Coronary artery (tissue), 2 donors: Measurements from ENCODE around the gene CAMSAP2.
A peak's percentile ranks its signal among the peaks of the same experiment; 100 is the strongest.

Experiments used
- DNase-seq: peaks from one replicate; pipeline ENCODE4 v3.0.0-alpha.2; 2017; ENCODE audit warnings: low spot score
- H3K27ac ChIP-seq, 2 donors: fragments of 200-600 bp; sonication (generic); one replicate each; pipeline ENCODE4 v1.5.1; 2016 to 2019
- H3K4me3 ChIP-seq: fragments of 200-600 bp; sonication (generic); 2 replicates; pipeline ENCODE4 v1.5.1; 2016; ENCODE audit warnings: mild to moderate bottlenecking, moderate library complexity
- TF ChIP-seq, protein P1 (sequence below): fragments of 200-600 bp; sonication (generic); IDR thresholded peaks from one replicate; pipeline ENCODE4 v1.5.1; 2019; ENCODE audit warnings: antibody characterized with exemption

CAMSAP2 gene, protein sequence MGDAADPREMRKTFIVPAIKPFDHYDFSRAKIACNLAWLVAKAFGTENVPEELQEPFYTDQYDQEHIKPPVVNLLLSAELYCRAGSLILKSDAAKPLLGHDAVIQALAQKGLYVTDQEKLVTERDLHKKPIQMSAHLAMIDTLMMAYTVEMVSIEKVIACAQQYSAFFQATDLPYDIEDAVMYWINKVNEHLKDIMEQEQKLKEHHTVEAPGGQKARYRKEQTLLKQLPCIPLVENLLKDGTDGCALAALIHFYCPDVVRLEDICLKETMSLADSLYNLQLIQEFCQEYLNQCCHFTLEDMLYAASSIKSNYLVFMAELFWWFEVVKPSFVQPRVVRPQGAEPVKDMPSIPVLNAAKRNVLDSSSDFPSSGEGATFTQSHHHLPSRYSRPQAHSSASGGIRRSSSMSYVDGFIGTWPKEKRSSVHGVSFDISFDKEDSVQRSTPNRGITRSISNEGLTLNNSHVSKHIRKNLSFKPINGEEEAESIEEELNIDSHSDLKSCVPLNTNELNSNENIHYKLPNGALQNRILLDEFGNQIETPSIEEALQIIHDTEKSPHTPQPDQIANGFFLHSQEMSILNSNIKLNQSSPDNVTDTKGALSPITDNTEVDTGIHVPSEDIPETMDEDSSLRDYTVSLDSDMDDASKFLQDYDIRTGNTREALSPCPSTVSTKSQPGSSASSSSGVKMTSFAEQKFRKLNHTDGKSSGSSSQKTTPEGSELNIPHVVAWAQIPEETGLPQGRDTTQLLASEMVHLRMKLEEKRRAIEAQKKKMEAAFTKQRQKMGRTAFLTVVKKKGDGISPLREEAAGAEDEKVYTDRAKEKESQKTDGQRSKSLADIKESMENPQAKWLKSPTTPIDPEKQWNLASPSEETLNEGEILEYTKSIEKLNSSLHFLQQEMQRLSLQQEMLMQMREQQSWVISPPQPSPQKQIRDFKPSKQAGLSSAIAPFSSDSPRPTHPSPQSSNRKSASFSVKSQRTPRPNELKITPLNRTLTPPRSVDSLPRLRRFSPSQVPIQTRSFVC (N-terminal part only)

DNA sequence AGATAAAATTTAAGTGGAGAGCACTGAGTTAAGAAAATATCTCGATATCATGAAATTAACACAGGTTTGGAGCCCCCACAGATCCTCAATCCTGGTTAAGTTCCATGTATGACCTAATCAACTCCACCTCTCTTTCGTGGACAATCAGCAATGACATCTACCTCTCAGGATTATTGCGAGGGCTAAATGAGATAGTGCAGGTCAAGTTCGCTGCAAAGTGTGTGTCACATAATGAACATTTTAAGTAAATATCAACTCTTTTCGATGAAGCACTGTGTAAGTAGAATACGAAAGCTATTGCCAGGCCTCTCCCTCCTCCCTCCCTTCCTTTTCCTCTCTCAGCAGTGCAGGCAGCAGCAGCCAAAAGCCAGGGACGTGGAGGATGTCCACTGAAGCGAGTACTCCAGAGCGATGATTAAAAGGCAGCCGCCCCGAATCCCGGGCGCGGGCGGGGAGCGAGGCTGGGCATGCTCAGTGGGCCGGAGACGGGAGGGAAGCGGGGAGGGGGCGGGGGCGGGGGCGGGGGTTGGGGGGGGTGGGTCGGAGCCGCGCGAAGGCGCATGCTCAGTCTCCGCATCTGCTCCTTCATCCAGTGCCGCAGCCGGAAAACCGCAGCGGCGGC lies at the start of gene CAMSAP2:
CAMSAP2 (plus strand) TSS at position 567 of the 622 bp plus-strand sequence. CDS start 935 bp downstream, outside the sequence.
- peak; percentile 95 for DNase-seq
- Histone ChIP-seq H3K4me3 (peak within 1 kb of the TSS; percentile 99), H3K27ac (peak within 1 kb of the TSS; percentile 97 to 100)
- TF ChIP-seq, protein P1, sequence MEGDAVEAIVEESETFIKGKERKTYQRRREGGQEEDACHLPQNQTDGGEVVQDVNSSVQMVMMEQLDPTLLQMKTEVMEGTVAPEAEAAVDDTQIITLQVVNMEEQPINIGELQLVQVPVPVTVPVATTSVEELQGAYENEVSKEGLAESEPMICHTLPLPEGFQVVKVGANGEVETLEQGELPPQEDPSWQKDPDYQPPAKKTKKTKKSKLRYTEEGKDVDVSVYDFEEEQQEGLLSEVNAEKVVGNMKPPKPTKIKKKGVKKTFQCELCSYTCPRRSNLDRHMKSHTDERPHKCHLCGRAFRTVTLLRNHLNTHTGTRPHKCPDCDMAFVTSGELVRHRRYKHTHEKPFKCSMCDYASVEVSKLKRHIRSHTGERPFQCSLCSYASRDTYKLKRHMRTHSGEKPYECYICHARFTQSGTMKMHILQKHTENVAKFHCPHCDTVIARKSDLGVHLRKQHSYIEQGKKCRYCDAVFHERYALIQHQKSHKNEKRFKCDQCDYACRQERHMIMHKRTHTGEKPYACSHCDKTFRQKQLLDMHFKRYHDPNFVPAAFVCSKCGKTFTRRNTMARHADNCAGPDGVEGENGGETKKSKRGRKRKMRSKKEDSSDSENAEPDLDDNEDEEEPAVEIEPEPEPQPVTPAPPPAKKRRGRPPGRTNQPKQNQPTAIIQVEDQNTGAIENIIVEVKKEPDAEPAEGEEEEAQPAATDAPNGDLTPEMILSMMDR = no peak

DNA sequence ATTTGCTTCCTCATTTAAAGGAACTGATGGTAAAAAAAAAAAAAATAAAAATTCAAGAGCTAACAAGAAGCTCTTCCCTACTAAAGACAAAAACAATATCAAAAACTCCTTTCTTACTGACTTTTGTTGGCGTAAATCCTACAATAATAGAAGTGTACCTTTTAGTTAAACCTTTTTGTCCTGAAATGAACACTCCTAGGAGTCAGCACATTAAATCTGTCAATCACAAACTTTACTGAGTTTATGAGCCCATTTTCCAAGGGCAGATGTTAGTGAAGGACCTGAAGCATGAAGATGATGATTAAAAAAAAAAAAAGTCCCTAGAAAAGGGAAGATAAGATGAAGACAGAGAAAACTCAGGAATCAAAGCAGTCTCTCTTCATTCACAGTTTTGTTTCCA lies 46.4 kb upstream of the CAMSAP2 start:
- no peak for DNase-seq
- Histone ChIP-seq H3K4me3 (no peak overlapping the region), H3K27ac (no peak overlapping the region)
- TF ChIP-seq, protein P1 = no peak

DNA sequence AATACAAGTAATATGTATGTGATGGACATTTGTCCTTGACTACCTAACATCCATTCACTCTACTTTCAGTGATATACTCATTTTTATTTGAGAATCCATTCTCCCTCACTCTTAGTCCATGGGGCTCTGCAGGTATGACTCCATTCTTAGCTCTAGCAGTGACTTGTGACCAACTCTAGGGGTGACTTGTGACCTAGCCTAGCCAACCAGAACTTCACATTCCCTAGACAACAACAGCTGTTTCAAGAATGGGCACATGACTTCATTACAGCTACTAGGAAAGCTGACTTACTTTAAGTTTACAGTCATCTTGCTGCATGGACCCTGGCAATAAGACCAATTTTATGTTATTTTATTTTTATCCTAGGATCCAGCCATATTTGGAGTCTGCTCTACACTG lies 45.4 kb upstream of the CAMSAP2 start:
- TF ChIP-seq, protein P1 = no peak
- H3K4me3 ChIP-seq = no peak overlapping the region
- no peak for DNase-seq
- no peak overlapping the region for H3K27ac ChIP-seq

- DNase-seq = no peak
- Histone ChIP-seq H3K4me3 (no peak overlapping the region), H3K27ac (no peak overlapping the region)
- TF ChIP-seq, protein P1 = no peak
These were observed 44.0 kb upstream of the CAMSAP2 start for GRCh38 chr1:200694738-200695137.

GRCh38 chr1:200699871-200700270 lies 38.8 kb upstream of the CAMSAP2 start:
- DNase-seq = no peak
- TF ChIP-seq, protein P1 = no peak
- Histone ChIP-seq H3K4me3 (no peak overlapping the region), H3K27ac (no peak overlapping the region)

DNA sequence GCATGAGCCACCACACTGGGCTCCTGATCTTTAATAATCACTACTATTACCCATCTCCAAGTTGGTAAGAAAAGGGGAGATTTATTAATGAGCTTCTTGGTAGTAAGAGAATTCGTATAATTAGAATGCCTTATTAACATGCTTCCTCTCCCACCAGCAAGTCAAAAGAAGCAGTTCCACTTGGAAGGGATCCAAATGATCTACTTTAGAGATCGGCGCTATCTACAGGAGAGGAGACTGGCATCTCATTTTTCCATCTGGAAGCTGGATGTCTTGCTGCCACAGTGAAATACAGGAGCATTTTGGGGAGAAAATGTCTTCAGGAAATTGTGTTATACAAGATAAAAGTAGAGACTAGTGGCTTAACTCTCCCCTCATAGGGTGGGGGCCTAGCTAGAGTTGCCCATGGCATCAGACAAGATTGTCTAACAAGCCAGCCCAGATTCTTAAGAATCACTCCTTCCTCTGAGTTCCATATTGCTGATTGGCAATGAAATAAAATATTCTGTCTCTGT lies 33.6 kb upstream of the CAMSAP2 start:
- TF ChIP-seq, protein P1 = no peak
- no peak overlapping the region for H3K4me3 ChIP-seq
- no peak for DNase-seq
- H3K27ac ChIP-seq = no peak overlapping the region
